Esophagus muscularis mucosa (tissue), 4 donors: ENCODE results near the gene BID. TPM values are rescaled to one million over a fixed set of nuclear protein-coding genes. Genes with fewer than 3 reads are reported as not detected.

Experiments
- DNase-seq: peaks from one replicate; pipeline ENCODE4 v3.0.0-alpha.2; 2017; ENCODE audit errors: extremely low spot score
- H3K27ac ChIP-seq, 4 donors: fragments of 200-600 bp; sonication (generic); replicated peaks in 1 of 4; 1 replicate in 3 of 4; 2 replicates in 1 of 4; pipeline ENCODE4 v1.5.1; 2016 to 2019; ENCODE audit warnings: mild to moderate bottlenecking in 1 of 4
- H3K27me3 ChIP-seq, 4 donors: fragments of 200-600 bp; sonication (generic); one replicate each; pipeline versions ENCODE4 v1.5.1 to v1.6.0; 2016 to 2019
- H3K36me3 ChIP-seq, 4 donors: fragments of 200-600 bp; sonication (generic); one replicate each; pipeline ENCODE4 v1.5.1; 2016 to 2019
- H3K4me1 ChIP-seq, 4 donors: fragments of 200-600 bp; sonication (generic); one replicate each; pipeline ENCODE4 v1.5.1; 2016 to 2019
- H3K4me3 ChIP-seq, 4 donors: fragments of 200-600 bp; sonication (generic); 1 replicate in 2 of 4; 2 replicates in 2 of 4; pipeline ENCODE4 v1.5.1; 2016 to 2019; ENCODE audit warnings: mild to moderate bottlenecking in 4 of 4, moderate library complexity in 1 of 4
- H3K9me3 ChIP-seq, 4 donors: fragments of 200-600 bp; sonication (generic); 1 replicate in 3 of 4; 2 replicates in 1 of 4; pipeline ENCODE4 v1.5.1; 2016 to 2019
- EP300 ChIP-seq: sonication (generic); formaldehyde crosslinking; IDR thresholded peaks from one replicate; pipeline ENCODE4 v1.6.1; 2017; ENCODE audit warnings: antibody characterized with exemption
- POLR2A ChIP-seq: fragments of 450-650 bp; IDR thresholded peaks from one replicate; pipeline ENCODE4 v1.6.1; 2017; ENCODE audit warnings: antibody characterized with exemption, moderate library complexity, mild to moderate bottlenecking, low read depth
- POLR2AphosphoS5 ChIP-seq, 2 donors: sonication (generic); formaldehyde crosslinking; IDR thresholded peaks; one replicate each; pipeline ENCODE4 v1.6.1; 2017; ENCODE audit warnings: antibody characterized with exemption in 2 of 2
- WGBS: methylation state at CpG from one replicate; pipeline ENCODE4 v1.1.5; 2018; 5-methylcytosine and 5-hydroxymethylcytosine counted together
- intact Hi-C: fragments of 100-400 bp; cut with DNase I; formaldehyde crosslinking; loops from one replicate; pipeline ENCODE4 v1.15.1; 2023
- total RNA-seq, 4 donors: library from RNA; depleted of rRNA; stranded (reverse); fragments of >200 nt; gene quantifications; one replicate each; pipeline versions ENCODE4 v1.1.0 to v1.2.1, GENCODE V29; 2016
- TF ChIP-seq, protein P1 (sequence below), 3 experiments: fragments of 200-600 bp in 2 of 3; fragments of 450-650 bp in 1 of 3; sonication (generic) in 2 of 3; IDR thresholded peaks; one replicate each; pipeline ENCODE4 v1.5.1; 2017 to 2019; ENCODE audit warnings: antibody characterized with exemption in 3 of 3, mild to moderate bottlenecking in 2 of 3, moderate library complexity in 1 of 3

Gene BID
- total RNA-seq, 4 donors from 2014 or later: 12.9 to 48.3 (median 26.3) TPM

DNA sequence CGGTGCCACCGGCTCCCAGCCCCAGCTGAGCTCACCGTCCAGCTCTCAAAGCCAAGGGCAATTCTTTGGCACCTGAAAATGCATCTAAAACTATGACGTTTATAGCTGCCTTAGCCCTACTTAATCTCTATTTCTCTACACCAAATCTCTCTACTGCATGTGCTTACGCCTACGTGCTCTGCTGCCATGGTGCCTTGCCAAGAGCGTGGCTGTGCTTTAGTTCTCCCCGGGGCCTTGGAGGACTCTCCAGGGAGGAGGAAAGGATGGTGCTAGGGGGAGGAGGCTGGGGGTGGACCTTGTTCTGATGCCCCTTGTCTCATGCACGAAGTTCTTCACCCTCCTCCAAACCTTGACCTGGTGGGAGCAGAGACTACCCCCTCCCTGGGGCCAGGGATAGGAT lies 9.0 kb upstream of the BID start:
- Histone ChIP-seq H3K4me3 (no peak overlapping the region), H3K4me1 (peaks cover 31 to 52% (median 45%) of the 10 kb centered on the region in 4 donors), H3K27me3 (peaks cover 0 to 28% (median 0%) of the 10 kb centered on the region in 4 donors), H3K9me3 (no peaks in the 10 kb centered on the region), H3K36me3 (peaks cover 0 to 7% (median 5%) of the 10 kb centered on the region in 4 donors), H3K27ac (no peak overlapping the region)
- TF ChIP-seq POLR2AphosphoS5 (IDR thresholded peaks at IDR 0.05): no peak
- WGBS: 65% methylated on average over 9 of the region's 9 CpGs
- DNase-seq: no peak
- intact Hi-C loops: loop anchor here (5.0 kb wide), 1 partner anchor 36 kb away; no protein-coding TSS in a partner anchor

DNA sequence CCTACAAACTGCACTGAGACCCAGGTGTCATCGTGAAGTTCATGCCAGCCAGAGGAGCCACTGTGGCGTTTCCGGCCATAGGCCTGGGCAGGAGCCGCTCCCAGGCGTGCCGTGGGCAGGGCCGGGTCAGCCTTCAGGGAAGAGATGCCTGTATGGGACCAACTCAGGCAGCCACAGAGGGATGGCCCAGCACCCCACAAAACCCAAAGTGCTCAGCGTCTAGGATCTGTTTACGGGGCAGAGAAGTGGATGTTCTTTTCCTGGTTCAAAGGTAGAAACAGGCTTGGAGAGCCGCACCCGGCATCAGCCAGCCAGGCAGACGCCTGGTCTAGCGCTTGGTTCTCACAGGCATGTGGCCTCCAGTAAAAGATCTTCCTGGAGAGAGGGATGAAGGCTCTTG lies 8.4 kb upstream of the BID start:
- H3K9me3 ChIP-seq: no peaks in the 10 kb centered on the region
- DNase-seq: no peak
- over 99% methylated on average over 12 of the region's 13 CpGs for WGBS
- H3K27me3 ChIP-seq: peaks cover 0 to 29% (median 0%) of the 10 kb centered on the region in 4 donors
- intact Hi-C loops: loop anchor here (5.0 kb wide), 1 partner anchor 35 kb away; no protein-coding TSS in a partner anchor
- TF ChIP-seq EP300: no peak
- TF ChIP-seq POLR2A: no peak
- TF ChIP-seq POLR2AphosphoS5 (IDR thresholded peaks at IDR 0.05): no peak
- TF ChIP-seq, protein P1, sequence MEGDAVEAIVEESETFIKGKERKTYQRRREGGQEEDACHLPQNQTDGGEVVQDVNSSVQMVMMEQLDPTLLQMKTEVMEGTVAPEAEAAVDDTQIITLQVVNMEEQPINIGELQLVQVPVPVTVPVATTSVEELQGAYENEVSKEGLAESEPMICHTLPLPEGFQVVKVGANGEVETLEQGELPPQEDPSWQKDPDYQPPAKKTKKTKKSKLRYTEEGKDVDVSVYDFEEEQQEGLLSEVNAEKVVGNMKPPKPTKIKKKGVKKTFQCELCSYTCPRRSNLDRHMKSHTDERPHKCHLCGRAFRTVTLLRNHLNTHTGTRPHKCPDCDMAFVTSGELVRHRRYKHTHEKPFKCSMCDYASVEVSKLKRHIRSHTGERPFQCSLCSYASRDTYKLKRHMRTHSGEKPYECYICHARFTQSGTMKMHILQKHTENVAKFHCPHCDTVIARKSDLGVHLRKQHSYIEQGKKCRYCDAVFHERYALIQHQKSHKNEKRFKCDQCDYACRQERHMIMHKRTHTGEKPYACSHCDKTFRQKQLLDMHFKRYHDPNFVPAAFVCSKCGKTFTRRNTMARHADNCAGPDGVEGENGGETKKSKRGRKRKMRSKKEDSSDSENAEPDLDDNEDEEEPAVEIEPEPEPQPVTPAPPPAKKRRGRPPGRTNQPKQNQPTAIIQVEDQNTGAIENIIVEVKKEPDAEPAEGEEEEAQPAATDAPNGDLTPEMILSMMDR (IDR thresholded peaks at IDR 0.05): no peak
- H3K4me1 ChIP-seq: peaks cover 27 to 50% (median 43%) of the 10 kb centered on the region in 4 donors
- no peak overlapping the region for H3K27ac ChIP-seq
- H3K4me3 ChIP-seq: no peak overlapping the region
- peaks cover 0 to under 1% (median 0%) of the 10 kb centered on the region in 4 donors for H3K36me3 ChIP-seq

DNA sequence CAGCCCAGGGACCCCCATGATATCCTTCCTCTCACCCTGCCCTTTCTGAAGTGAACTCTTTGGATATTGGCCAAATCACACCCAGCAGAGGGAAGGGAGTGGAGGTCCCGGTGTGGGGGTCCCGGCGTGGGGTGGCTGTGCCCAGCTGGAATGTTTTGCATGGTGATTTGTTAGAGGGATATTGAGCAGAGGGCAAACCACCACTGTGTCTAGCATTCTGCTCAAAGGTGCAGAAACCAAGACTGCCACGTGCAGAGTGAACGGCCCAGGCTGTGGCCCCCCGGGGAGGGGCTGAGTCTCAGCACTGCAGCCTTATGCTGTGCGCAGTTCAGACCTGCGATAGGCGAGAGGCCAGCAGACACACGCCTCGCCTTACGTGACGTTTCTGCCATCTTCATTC lies 7.9 kb upstream of the BID start:
- Histone ChIP-seq H3K27ac (no peak overlapping the region), H3K27me3 (peaks cover 0 to 29% (median 0%) of the 10 kb centered on the region in 4 donors), H3K36me3 (no peaks in the 10 kb centered on the region), H3K4me3 (no peak overlapping the region), H3K4me1 (peaks cover 23 to 45% (median 38%) of the 10 kb centered on the region in 4 donors), H3K9me3 (no peaks in the 10 kb centered on the region)
- no peak for DNase-seq
- WGBS: 79% methylated on average over 13 of the region's 13 CpGs
- TF ChIP-seq EP300: no peak
- TF ChIP-seq, protein P1 (IDR thresholded peaks at IDR 0.05): no peak
- TF ChIP-seq POLR2AphosphoS5 (IDR thresholded peaks at IDR 0.05): no peak
- TF ChIP-seq POLR2A: no peak
- intact Hi-C loops: loop anchor here (5.0 kb wide), 1 partner anchor 35 kb away; no protein-coding TSS in a partner anchor

- intact Hi-C loops: loop anchor here (5.0 kb wide), 1 partner anchor 34 kb away; no protein-coding TSS in a partner anchor
- H3K27me3 ChIP-seq: peaks cover 0 to 29% (median 0%) of the 10 kb centered on the region in 4 donors
- DNase-seq: no peak
Measured at GRCh38 chr22:17781319-17782031, 7.2 kb upstream of the BID start.

More at GRCh38 chr22:17781319-17782031, 7.2 kb upstream of the BID start:
- H3K36me3 ChIP-seq: no peaks in the 10 kb centered on the region
- TF ChIP-seq EP300 (no peak), POLR2A (no peak), POLR2AphosphoS5 (IDR thresholded peaks at IDR 0.05) (no peak)
- TF ChIP-seq, protein P1 (IDR thresholded peaks at IDR 0.05): no peak
- H3K4me3 ChIP-seq: no peak overlapping the region
- no peaks in the 10 kb centered on the region for H3K9me3 ChIP-seq
- peaks cover 16 to 38% (median 32%) of the 10 kb centered on the region in 4 donors for H3K4me1 ChIP-seq
- no peak overlapping the region for H3K27ac ChIP-seq
- 46% methylated on average over 10 of the region's 12 CpGs for WGBS
